ENCODE results near the gene TET3. TPM values are rescaled to one million over a fixed set of nuclear protein-coding genes. Genes with fewer than 3 reads are reported as not detected.
"Not testable (repeated sequence)": the region's sequence is repeated elsewhere in the genome, so short reads cannot be mapped to it uniquely, and the experiment has no call there.

Gene TET3
- total RNA-seq, 2 experiments from 2014 or later, result 15.5 to 16.4 TPM

DNA sequence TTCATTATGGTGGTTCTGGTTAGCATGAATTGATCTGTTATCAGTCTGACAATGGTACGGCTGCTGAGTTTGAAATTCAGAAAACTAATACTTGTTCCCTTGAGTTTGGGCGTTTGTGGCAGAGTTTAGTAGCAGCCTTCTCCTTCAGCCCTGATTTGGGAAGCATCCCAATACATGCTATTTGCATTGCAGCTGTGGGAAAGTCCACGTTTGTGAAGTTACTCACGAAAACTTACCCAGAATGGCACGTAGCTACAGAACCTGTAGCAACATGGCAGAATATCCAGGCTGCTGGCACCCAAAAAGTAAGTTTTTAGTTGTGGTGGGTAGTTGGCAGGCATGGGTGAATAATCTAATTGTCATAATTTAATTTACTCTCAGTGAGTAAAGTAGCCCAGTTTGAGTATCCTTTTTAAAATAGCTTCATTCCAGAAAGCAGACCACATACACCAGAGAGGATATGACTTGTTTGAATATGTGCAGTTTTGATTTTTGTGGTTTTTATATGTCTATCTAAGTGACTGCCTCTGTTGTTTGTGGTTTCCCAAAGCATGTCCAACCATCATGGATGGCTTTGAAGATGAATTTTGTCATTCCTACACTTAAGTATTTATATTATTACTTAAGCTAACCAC lies 45.9 kb upstream of the TET3 start:
- ChIA-PET POLR2A (interaction anchor here (0.8 to 2.0 kb wide), 5 partner anchors 9 to 47 kb away, joined by 3 to 7 read pairs (median 4); no protein-coding TSS in a partner anchor), CTCF (interaction anchor here (0.8 to 2.1 kb wide), 11 partner anchors 10 to 210 kb away, joined by 3 to 9 read pairs (median 4); no protein-coding TSS in a partner anchor)
- intact Hi-C loops (cut with micrococcal nuclease), result loop anchor here (2.0 kb wide), 1 partner anchor 48 kb away; no protein-coding TSS in a partner anchor
- H3K9me3 Mint-ChIP-seq, result no peaks in the 10 kb centered on the region
- peak overlapping the region; percentile 65 for H3K27ac Mint-ChIP-seq
- DNase-seq (peak; percentile 25), ATAC-seq (peak; percentile 88)
- no peak overlapping the region for H3K4me3 Mint-ChIP-seq
- TF ChIP-seq, protein P1, sequence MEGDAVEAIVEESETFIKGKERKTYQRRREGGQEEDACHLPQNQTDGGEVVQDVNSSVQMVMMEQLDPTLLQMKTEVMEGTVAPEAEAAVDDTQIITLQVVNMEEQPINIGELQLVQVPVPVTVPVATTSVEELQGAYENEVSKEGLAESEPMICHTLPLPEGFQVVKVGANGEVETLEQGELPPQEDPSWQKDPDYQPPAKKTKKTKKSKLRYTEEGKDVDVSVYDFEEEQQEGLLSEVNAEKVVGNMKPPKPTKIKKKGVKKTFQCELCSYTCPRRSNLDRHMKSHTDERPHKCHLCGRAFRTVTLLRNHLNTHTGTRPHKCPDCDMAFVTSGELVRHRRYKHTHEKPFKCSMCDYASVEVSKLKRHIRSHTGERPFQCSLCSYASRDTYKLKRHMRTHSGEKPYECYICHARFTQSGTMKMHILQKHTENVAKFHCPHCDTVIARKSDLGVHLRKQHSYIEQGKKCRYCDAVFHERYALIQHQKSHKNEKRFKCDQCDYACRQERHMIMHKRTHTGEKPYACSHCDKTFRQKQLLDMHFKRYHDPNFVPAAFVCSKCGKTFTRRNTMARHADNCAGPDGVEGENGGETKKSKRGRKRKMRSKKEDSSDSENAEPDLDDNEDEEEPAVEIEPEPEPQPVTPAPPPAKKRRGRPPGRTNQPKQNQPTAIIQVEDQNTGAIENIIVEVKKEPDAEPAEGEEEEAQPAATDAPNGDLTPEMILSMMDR (IDR thresholded peaks at IDR 0.05), result no peak
- peaks cover 79% of the 10 kb centered on the region for H3K4me1 Mint-ChIP-seq (ENCODE audit: low read depth)
- H3K36me3 Mint-ChIP-seq (ENCODE audit: low read depth), result peaks cover 68% of the 10 kb centered on the region
- H3K27me3 Mint-ChIP-seq, result no peaks in the 10 kb centered on the region

- ChIA-PET CTCF (interaction anchor here (0.8 to 1.5 kb wide), 9 partner anchors 24 to 210 kb away, joined by 3 to 9 read pairs (median 4); no protein-coding TSS in a partner anchor), POLR2A (interaction anchor here (0.8 to 2.0 kb wide), 5 partner anchors 9 to 47 kb away, joined by 3 to 7 read pairs (median 4); no protein-coding TSS in a partner anchor)
- H3K27ac Mint-ChIP-seq, result peak overlapping the region; percentile 61
- intact Hi-C loops (cut with micrococcal nuclease), result loop anchor here (2.0 kb wide), 1 partner anchor 47 kb away; no protein-coding TSS in a partner anchor
- H3K36me3 Mint-ChIP-seq (ENCODE audit: low read depth), result peaks cover 68% of the 10 kb centered on the region
- DNase-seq, result peak; percentile 44
- TF ChIP-seq, protein P1 (IDR thresholded peaks at IDR 0.05), result no peak
- peak; percentile 72 for ATAC-seq
- peaks cover 79% of the 10 kb centered on the region for H3K4me1 Mint-ChIP-seq (ENCODE audit: low read depth)
- H3K4me3 Mint-ChIP-seq, result no peak overlapping the region
- no peaks in the 10 kb centered on the region for H3K27me3 Mint-ChIP-seq
- H3K9me3 Mint-ChIP-seq, result no peaks in the 10 kb centered on the region
Observed at GRCh38 chr2:73939419-73939818, 45.3 kb upstream of the TET3 start.

- DNase-seq; H3K4me3 Mint-ChIP-seq; H3K27me3 Mint-ChIP-seq; H3K9me3 Mint-ChIP-seq; intact Hi-C loops (cut with micrococcal nuclease); ATAC-seq: not testable (repeated sequence)
- POLR2A ChIA-PET, result interaction anchor here (2.0 kb wide), 1 partner anchor 46 kb away, joined by 7 read pairs; no protein-coding TSS in a partner anchor
- peaks cover 73% of the 10 kb centered on the region for H3K36me3 Mint-ChIP-seq (ENCODE audit: low read depth)
- H3K4me1 Mint-ChIP-seq (ENCODE audit: low read depth), result peaks cover 86% of the 10 kb centered on the region
- H3K27ac Mint-ChIP-seq, result peak overlapping the region; percentile 61
- CTCF ChIA-PET, result interaction anchor here (1.4 kb wide), 1 partner anchor 207 kb away, joined by 4 read pairs; no protein-coding TSS in a partner anchor
Observed at GRCh38 chr2:73940066-73940465, 44.6 kb upstream of the TET3 start.

DNA sequence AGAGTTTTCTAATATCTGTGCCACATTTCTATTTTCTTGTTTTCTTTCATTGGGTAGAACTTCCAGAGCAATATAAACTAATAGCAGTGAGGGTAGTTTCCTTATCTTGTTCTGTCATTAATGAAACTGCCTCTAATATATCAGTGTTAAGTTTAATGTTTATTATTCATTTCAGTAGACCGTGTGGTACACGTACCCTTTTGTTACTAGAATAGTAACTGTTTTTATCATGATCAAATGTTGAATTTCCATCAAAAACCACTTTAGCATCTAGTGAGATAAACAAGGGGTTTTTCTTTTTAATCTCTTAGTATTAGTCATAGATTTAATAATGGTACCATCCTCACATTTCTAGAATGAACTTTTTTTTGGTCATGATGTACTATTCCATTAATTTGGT lies 42.0 kb upstream of the TET3 start:
- CTCF ChIA-PET, result no interaction called here
- TF ChIP-seq, protein P1 (IDR thresholded peaks at IDR 0.05), result no peak
- Mint-ChIP-seq H3K27ac (peak overlapping the region; percentile 59), H3K36me3 (ENCODE audit: low read depth) (peaks cover 68% of the 10 kb centered on the region), H3K9me3 (no peaks in the 10 kb centered on the region), H3K4me3 (no peak overlapping the region), H3K4me1 (ENCODE audit: low read depth) (peaks cover 82% of the 10 kb centered on the region), H3K27me3 (no peaks in the 10 kb centered on the region)
- no peak for ATAC-seq
- POLR2A ChIA-PET, result no interaction called here
- DNase-seq, result no peak
- intact Hi-C loops (cut with micrococcal nuclease), result no loop called here

- DNase-seq (peak; percentile 70), ATAC-seq (peak; percentile 89)
- TF ChIP-seq, protein P1 (IDR thresholded peaks at IDR 0.05), result no peak
- Mint-ChIP-seq H3K4me1 (ENCODE audit: low read depth) (peaks cover 81% of the 10 kb centered on the region), H3K4me3 (peak overlapping the region; percentile 1), H3K27ac (peak overlapping the region; percentile 49), H3K9me3 (no peaks in the 10 kb centered on the region), H3K36me3 (ENCODE audit: low read depth) (peaks cover 61% of the 10 kb centered on the region), H3K27me3 (no peaks in the 10 kb centered on the region)
- intact Hi-C loops (cut with micrococcal nuclease), result no loop called here
- ChIA-PET CTCF (interaction anchor here (0.7 to 3.1 kb wide), 6 partner anchors 36 to 207 kb away, joined by 3 to 12 read pairs (median 4); no protein-coding TSS in a partner anchor), POLR2A (interaction anchor here (0.7 to 2.2 kb wide), 3 partner anchors 9 to 42 kb away, joined by 3 to 6 read pairs (median 4); no protein-coding TSS in a partner anchor)
Observed at GRCh38 chr2:73944714-73945113, 40.0 kb upstream of the TET3 start.

Measured in activated CD8-positive, alpha-beta T cell treated with anti-CD3 and anti-CD28 coated beads for 36 hours (primary cell).